SK-N-MC (cell line): ENCODE data around the gene RPS14.

Experiments
- EZH2 ChIP-seq: fragments of 200-600 bp; sonication (generic); IDR thresholded peaks from one replicate; pipeline ENCODE4 v1.6.1; 2017; ENCODE audit warnings: antibody characterized with exemption
- POLR2AphosphoS5 ChIP-seq: IDR thresholded peaks from 2 replicates; pipeline ENCODE4 v1.6.1; 2012; ENCODE audit warnings: mild to moderate bottlenecking, low read depth, low read length, borderline replicate concordance

- TF ChIP-seq POLR2AphosphoS5 (no peak), EZH2 (no peak)
These were observed 47.0 kb upstream of the RPS14 start for GRCh38 chr5:150496534-150496933.
